ENCODE measurements around the gene GLRX. TPM values are rescaled to one million over a fixed set of nuclear protein-coding genes. Genes with fewer than 3 reads are reported as not detected.

GLRX gene
- polyA plus RNA-seq, 6 donors from 2014 or later, result 57.4 to 104 (median 77.4) TPM

DNA sequence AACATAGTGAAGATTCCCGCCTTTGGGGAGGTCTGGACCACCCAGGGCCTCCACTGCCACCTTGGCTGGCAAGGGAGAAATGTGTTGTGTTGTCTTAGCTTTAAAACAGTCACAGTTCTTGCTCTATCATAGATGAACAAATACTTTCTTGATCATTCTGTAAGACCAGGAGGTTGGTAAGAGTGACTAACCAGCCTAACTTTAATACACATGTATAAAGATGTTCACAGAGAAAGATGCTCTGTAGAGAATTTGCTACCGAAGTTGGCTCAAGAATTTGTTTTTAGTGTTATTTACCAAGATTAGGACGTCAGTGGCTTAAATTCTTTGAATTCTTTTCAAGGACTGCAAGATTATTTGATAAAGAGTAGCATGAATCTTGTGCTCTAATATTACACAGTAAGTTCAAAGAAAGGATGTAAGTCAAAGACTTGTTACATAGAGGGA is 28.4 kb downstream of the GLRX start:
- peaks cover 4 to 7% (median 6%) of the 10 kb centered on the region in 3 donors for H3K4me1 Mint-ChIP-seq
- H3K27me3 Mint-ChIP-seq, result no peaks in the 10 kb centered on the region
- no peak overlapping the region for H3K4me3 Mint-ChIP-seq
- DNase-seq (no peak), ATAC-seq (ENCODE audit: low read depth in 2 of 2) (no peak)
- no peaks in the 10 kb centered on the region for H3K36me3 Mint-ChIP-seq
- H3K9me3 Mint-ChIP-seq, result no peaks in the 10 kb centered on the region
- H3K27ac Mint-ChIP-seq, result no peak overlapping the region

GRCh38 chr5:95791751-95792150 is 30.8 kb downstream of the GLRX start:
- Mint-ChIP-seq H3K27me3 (no peaks in the 10 kb centered on the region), H3K9me3 (no peaks in the 10 kb centered on the region), H3K4me3 (no peak overlapping the region), H3K27ac (no peak overlapping the region), H3K36me3 (no peaks in the 10 kb centered on the region), H3K4me1 (peaks cover 4 to 7% (median 6%) of the 10 kb centered on the region in 3 donors)
- ATAC-seq (ENCODE audit: low read depth in 2 of 2) (no peak), DNase-seq (no peak)

GRCh38 chr5:95788493-95788892 is 34.0 kb downstream of the GLRX start:
- Mint-ChIP-seq H3K4me3 (no peak overlapping the region), H3K27me3 (no peaks in the 10 kb centered on the region), H3K27ac (peak overlapping the region in 1 of 6 donors; percentile 16)

DNA sequence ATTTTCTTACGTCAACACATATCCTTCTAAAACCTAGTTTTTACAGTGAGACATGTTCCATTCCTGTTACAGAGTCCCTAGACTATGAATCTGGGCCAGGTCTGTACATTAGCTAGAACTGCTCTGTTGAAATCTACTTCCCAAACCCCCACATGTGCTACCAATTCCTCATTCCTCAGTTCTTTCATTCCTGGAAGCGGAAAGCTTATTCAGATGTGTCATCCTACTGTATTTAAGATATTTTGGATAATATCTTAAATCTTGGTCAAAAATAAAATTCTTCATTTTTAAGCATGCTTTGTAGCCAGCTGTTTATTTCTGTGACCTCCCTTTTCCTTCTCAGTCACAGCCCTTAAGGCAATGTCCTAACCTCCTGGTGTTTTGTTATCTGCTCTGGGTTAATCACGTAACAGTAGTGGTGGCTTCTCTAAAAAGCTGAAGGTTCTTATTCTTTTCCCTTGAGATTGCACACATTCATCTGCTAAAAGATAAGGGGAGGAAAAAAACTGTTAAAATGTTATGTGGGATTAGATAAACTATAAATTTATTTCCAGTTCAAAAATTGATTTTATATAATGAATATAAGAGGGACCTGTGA is 35.6 kb downstream of the GLRX start:
- H3K27ac Mint-ChIP-seq, result no peak overlapping the region
- H3K27me3 Mint-ChIP-seq, result no peaks in the 10 kb centered on the region
- H3K9me3 Mint-ChIP-seq, result no peaks in the 10 kb centered on the region

More at GRCh38 chr5:95788493-95788892, 34.0 kb downstream of the GLRX start:
- peaks cover 4 to 7% (median 6%) of the 10 kb centered on the region in 3 donors for H3K4me1 Mint-ChIP-seq
- H3K9me3 Mint-ChIP-seq, result no peaks in the 10 kb centered on the region
- DNase-seq (no peak), ATAC-seq (ENCODE audit: low read depth in 2 of 2) (no peak)
- H3K36me3 Mint-ChIP-seq, result no peaks in the 10 kb centered on the region

DNA sequence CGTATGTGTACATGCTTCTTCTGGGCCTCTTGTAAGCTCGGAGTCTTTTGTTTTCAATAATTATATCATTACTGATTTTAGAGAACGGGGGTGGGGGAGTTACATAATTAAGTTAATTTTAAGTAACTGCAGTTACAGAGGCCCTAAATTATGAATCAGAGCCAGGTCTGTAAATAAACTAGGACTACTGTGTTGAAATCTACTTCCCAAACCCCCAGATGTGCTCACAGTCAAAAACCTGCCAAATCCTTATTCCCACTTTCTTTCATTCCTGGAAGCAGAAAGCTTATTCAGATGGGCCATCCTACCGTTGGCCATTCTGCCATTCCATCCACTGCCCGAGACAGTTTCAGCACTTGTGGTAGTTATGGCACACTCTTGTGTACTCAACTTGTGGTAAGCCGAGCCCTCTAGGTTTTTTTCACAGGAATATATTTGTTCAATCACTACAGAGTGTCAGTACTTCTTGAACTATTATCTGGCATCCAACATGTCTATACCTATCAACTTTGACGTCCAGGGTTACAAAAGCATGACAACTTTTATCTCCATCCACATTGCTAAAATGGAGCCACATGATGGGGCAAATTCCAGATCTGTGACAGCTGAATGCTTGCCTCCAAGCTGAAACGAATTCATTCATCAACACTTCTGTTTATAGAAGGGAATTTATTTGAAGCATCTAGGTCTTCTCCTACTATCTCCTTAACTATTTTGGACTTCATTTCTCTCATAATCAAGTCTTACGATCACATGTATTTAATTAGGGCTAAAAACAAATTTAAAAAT is 37.8 kb downstream of the GLRX start:
- no peak for ATAC-seq (ENCODE audit: low read depth in 2 of 2)
- Mint-ChIP-seq H3K27ac (peak overlapping the region in 1 of 6 donors; percentile 82), H3K4me3 (no peak overlapping the region), H3K36me3 (no peaks in the 10 kb centered on the region), H3K9me3 (no peaks in the 10 kb centered on the region), H3K27me3 (no peaks in the 10 kb centered on the region), H3K4me1 (peaks cover 8 to 12% (median 11%) of the 10 kb centered on the region in 3 donors)
- no peak for DNase-seq

More for the DNA sequence above, 35.6 kb downstream of the GLRX start:
- peaks cover 4 to 7% (median 6%) of the 10 kb centered on the region in 3 donors for H3K4me1 Mint-ChIP-seq
- no peaks in the 10 kb centered on the region for H3K36me3 Mint-ChIP-seq
- peak overlapping the region in 1 of 8 donors; percentile 29 for H3K4me3 Mint-ChIP-seq
- ATAC-seq (ENCODE audit: low read depth in 2 of 2), result no peak
- no peak for DNase-seq

DNA sequence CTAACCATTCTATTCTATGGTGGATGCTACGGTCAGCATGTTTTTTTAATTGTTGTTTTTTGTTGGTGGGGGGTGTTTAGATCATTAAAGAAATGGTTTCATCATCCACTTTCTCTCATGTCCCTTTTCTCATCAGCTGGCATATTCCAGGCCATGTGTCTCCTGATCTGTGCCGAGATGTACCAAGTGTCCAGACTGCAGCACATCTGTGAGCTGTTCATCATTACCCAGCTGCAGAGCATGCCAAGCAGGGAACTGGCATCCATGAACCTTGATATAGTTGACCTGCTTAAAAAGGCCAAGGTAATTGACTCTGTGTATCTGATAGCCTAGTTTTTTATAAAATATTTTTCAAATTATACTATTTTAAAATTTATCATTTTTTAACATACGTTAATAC is 38.9 kb downstream of the GLRX start:
- H3K27ac Mint-ChIP-seq, result no peak overlapping the region
- H3K4me3 Mint-ChIP-seq, result no peak overlapping the region
- ATAC-seq (ENCODE audit: low read depth in 2 of 2) (no peak), DNase-seq (no peak)
- no peaks in the 10 kb centered on the region for H3K36me3 Mint-ChIP-seq
- no peaks in the 10 kb centered on the region for H3K27me3 Mint-ChIP-seq
- no peaks in the 10 kb centered on the region for H3K9me3 Mint-ChIP-seq
- peaks cover 4 to 6% (median 6%) of the 10 kb centered on the region in 3 donors for H3K4me1 Mint-ChIP-seq

DNA sequence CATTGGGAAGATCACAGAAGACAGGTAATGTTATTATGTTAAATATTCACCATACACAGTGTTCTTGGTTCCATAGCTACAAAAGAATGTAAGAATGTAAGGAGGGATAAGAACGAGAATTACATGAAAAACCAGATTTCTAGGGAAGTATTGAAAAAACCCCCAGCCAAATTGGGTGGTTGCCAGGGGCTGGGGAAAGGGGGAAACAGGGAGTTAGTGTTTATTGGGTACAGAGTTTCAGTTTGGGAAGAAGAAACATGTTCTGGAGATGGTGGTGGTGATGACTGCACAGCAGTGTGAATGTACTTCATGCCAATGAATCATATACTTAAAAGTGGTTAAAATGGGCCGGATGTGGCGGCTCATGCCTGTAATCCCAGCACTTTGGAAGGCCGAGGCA is 40.3 kb downstream of the GLRX start:
- DNase-seq, result no peak
- ATAC-seq (ENCODE audit: low read depth in 2 of 2), result no peak
- peaks cover 4 to 6% (median 6%) of the 10 kb centered on the region in 3 donors for H3K4me1 Mint-ChIP-seq

GRCh38 chr5:95781101-95781583 is 41.4 kb downstream of the GLRX start:
- Mint-ChIP-seq H3K36me3 (no peaks in the 10 kb centered on the region), H3K27ac (peak overlapping the region in 1 of 6 donors; percentile 17), H3K4me3 (peak overlapping the region in 7 of 8 donors; percentile 15 to 66 (median 46)), H3K4me1 (peaks cover 4 to 6% (median 6%) of the 10 kb centered on the region in 3 donors), H3K9me3 (no peaks in the 10 kb centered on the region), H3K27me3 (no peaks in the 10 kb centered on the region)
- ATAC-seq (ENCODE audit: low read depth in 2 of 2), result peak; percentile 99
- peak; percentile 68 for DNase-seq

More for the DNA sequence above, 40.3 kb downstream of the GLRX start:
- Mint-ChIP-seq H3K27me3 (no peaks in the 10 kb centered on the region), H3K27ac (peak overlapping the region in 1 of 6 donors; percentile 7), H3K4me3 (no peak overlapping the region), H3K9me3 (no peaks in the 10 kb centered on the region), H3K36me3 (no peaks in the 10 kb centered on the region)

DNA sequence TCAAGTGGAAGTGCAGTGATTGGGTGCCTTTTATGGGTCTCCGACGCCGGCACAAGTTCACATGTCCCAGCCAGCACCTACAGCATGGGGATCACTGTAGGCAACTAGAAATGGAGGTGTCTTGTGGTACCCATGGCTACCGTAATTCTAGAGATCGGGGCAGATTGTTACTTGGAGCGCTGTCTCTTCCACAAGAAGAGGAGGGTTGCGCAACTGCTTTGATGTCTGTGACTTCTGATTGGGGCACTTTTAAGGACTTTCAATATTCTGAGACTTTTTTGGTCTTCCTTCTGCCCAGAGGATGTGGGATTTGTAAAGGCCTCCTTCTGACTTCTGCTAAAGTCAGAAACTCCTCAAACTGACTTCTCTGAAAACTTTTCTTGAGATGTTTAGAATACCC is 41.9 kb downstream of the GLRX start:
- peak overlapping the region in 1 of 6 donors; percentile 17 for H3K27ac Mint-ChIP-seq
- H3K9me3 Mint-ChIP-seq, result no peaks in the 10 kb centered on the region
- H3K27me3 Mint-ChIP-seq, result no peaks in the 10 kb centered on the region
- no peak overlapping the region for H3K4me3 Mint-ChIP-seq
- peaks cover 4 to 6% (median 6%) of the 10 kb centered on the region in 3 donors for H3K4me1 Mint-ChIP-seq
- DNase-seq, result no peak
- ATAC-seq (ENCODE audit: low read depth in 2 of 2), result no peak
- no peaks in the 10 kb centered on the region for H3K36me3 Mint-ChIP-seq

GRCh38 chr5:95779611-95780010 is 42.9 kb downstream of the GLRX start:
- H3K9me3 Mint-ChIP-seq, result no peaks in the 10 kb centered on the region
- no peak overlapping the region for H3K27ac Mint-ChIP-seq
- DNase-seq, result no peak
- H3K36me3 Mint-ChIP-seq, result no peaks in the 10 kb centered on the region
- peaks cover 4 to 6% (median 6%) of the 10 kb centered on the region in 3 donors for H3K4me1 Mint-ChIP-seq
- ATAC-seq (ENCODE audit: low read depth in 2 of 2), result no peak
- H3K27me3 Mint-ChIP-seq, result no peaks in the 10 kb centered on the region
- no peak overlapping the region for H3K4me3 Mint-ChIP-seq

- ATAC-seq (ENCODE audit: low read depth in 2 of 2) (no peak), DNase-seq (no peak)
- Mint-ChIP-seq H3K36me3 (no peaks in the 10 kb centered on the region), H3K9me3 (no peaks in the 10 kb centered on the region), H3K4me3 (no peak overlapping the region), H3K27ac (peak overlapping the region in 2 of 6 donors; percentile 0 to 41), H3K27me3 (no peaks in the 10 kb centered on the region), H3K4me1 (peaks cover 4 to 6% (median 6%) of the 10 kb centered on the region in 3 donors)
These were observed 43.7 kb downstream of the GLRX start for GRCh38 chr5:95778713-95779436.

GRCh38 chr5:95777441-95777840 is 45.1 kb downstream of the GLRX start:
- no peak for DNase-seq
- ATAC-seq (ENCODE audit: low read depth in 2 of 2), result no peak
- no peak overlapping the region for H3K4me3 Mint-ChIP-seq
- peaks cover 4 to 6% (median 6%) of the 10 kb centered on the region in 3 donors for H3K4me1 Mint-ChIP-seq
- no peak overlapping the region for H3K27ac Mint-ChIP-seq
- no peaks in the 10 kb centered on the region for H3K27me3 Mint-ChIP-seq
- H3K9me3 Mint-ChIP-seq, result no peaks in the 10 kb centered on the region
- no peaks in the 10 kb centered on the region for H3K36me3 Mint-ChIP-seq

GRCh38 chr5:95773335-95774059 is 49.0 kb downstream of the GLRX start:
- no peaks in the 10 kb centered on the region for H3K4me1 Mint-ChIP-seq
- H3K4me3 Mint-ChIP-seq, result no peak overlapping the region
- H3K27ac Mint-ChIP-seq, result no peak overlapping the region
- H3K27me3 Mint-ChIP-seq, result peaks cover 0 to 3% (median 0%) of the 10 kb centered on the region in 3 donors
- H3K9me3 Mint-ChIP-seq, result no peaks in the 10 kb centered on the region
- ATAC-seq (ENCODE audit: low read depth in 2 of 2) (no peak), DNase-seq (no peak)
- H3K36me3 Mint-ChIP-seq, result no peaks in the 10 kb centered on the region

All from naive B cell (primary cell).